ENCODE results near the gene BEAN1. TPM values are rescaled to one million over a fixed set of nuclear protein-coding genes. Genes with fewer than 3 reads are reported as not detected.

The BEAN1 gene
- total RNA-seq, 1 experiment from 2014 or later: 0.61 TPM

DNA sequence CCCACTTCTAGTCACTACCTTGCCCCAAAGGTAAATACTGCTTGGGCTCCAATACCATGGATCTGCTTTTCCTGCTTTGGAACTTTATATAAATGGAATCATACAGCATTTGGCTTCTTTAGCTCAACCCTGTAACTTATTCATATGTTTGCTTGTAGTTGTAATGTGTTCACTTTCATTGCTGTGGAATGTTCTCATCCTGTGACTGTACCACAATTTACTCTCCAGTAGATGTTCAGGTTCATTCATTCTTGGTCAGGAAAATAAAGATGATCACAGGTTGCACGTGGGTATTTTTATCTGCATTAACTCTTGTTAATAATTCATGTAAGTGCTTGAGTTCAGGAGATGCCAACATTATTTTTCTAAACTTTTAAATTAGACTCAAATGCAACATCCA is 6.7 kb upstream of the BEAN1 start:
- ChIA-PET CTCF (no interaction called here), RAD21 (ENCODE audit: low non-redundant PET in 1 of 2, low total read pairs in 2 of 2, uncharacterized antibody in 2 of 2, unreplicated experiment in 2 of 2) (no interaction called here), POLR2A (no interaction called here)
- Histone ChIP-seq H3K36me3 (ENCODE audit: control insufficient read depth in 1 of 2, insufficient read depth in 2 of 2, low read length in 2 of 2) (no peaks in the 10 kb centered on the region), H2AFZ (ENCODE audit: low read depth, low read length, poor library complexity, severe bottlenecking) (no peak overlapping the region), H3K4me3 (replicated peaks in 1 of 2; ENCODE audit: low read depth in 1 of 2, low read length in 2 of 2) (no peak overlapping the region), H3K4me2 (ENCODE audit: low read length) (no peak overlapping the region), H3K27ac (ENCODE audit: low read depth, low read length) (no peak overlapping the region), H3K9me3 (ENCODE audit: control insufficient read depth in 1 of 2, insufficient read depth in 1 of 2, low read depth in 1 of 2, low read length in 2 of 2) (no peaks in the 10 kb centered on the region), H4K20me1 (ENCODE audit: insufficient read depth) (no peaks in the 10 kb centered on the region), H3K27me3 (ENCODE audit: insufficient read depth, low read length) (no peaks in the 10 kb centered on the region), H3K9me2 (ENCODE audit: insufficient read depth) (no peaks in the 10 kb centered on the region), H3K79me2 (ENCODE audit: insufficient read depth, low read length) (no peaks in the 10 kb centered on the region), H3K9ac (ENCODE audit: low read length) (no peak overlapping the region), H3K4me1 (ENCODE audit: control insufficient read depth in 1 of 2, insufficient read depth in 2 of 2, low read length in 2 of 2) (peaks cover 0 to 7% of the 10 kb centered on the region in 2 experiments; a peak in 1 of 4 replicates)
- DNase-seq (ENCODE audit: low read depth, low spot score) (no peak), ATAC-seq (no peak)
- intact Hi-C loops (cut with micrococcal nuclease): no loop called here
- TF ChIP-seq ELF1 (IDR thresholded peaks at IDR 0.05; ENCODE audit: borderline replicate concordance, low read depth) (no peak), EGR1 (IDR thresholded peaks at IDR 0.05; ENCODE audit: low read depth) (no peak), POLR2AphosphoS5 (IDR thresholded peaks at IDR 0.05; ENCODE audit: low read depth, low read length) (no peak), JUND (IDR thresholded peaks at IDR 0.05) (no peak), SP1 (IDR thresholded peaks at IDR 0.05; ENCODE audit: low read depth) (no peak), CEBPB (IDR thresholded peaks at IDR 0.05; ENCODE audit: low read depth) (no peak), YY1 (IDR thresholded peaks at IDR 0.05; ENCODE audit: extremely low read depth, insufficient replicate concordance, low read depth, low read length) (no peak), POLR2A (IDR thresholded peaks at IDR 0.05; ENCODE audit: borderline replicate concordance, extremely low read depth, insufficient read depth, insufficient read length) (no peak), ZFX (IDR thresholded peaks at IDR 0.05) (no peak), EZH2 (IDR thresholded peaks at IDR 0.05) (no peak), CBX3 (IDR thresholded peaks at IDR 0.05; ENCODE audit: low read depth) (no peak), SRF (IDR thresholded peaks at IDR 0.05; ENCODE audit: low read depth) (no peak)
- TF ChIP-seq, protein P1, sequence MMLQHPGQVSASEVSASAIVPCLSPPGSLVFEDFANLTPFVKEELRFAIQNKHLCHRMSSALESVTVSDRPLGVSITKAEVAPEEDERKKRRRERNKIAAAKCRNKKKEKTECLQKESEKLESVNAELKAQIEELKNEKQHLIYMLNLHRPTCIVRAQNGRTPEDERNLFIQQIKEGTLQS (IDR thresholded peaks at IDR 0.05): no peak
- no TSS peak for BruUV-seq (replicated peaks)

DNA sequence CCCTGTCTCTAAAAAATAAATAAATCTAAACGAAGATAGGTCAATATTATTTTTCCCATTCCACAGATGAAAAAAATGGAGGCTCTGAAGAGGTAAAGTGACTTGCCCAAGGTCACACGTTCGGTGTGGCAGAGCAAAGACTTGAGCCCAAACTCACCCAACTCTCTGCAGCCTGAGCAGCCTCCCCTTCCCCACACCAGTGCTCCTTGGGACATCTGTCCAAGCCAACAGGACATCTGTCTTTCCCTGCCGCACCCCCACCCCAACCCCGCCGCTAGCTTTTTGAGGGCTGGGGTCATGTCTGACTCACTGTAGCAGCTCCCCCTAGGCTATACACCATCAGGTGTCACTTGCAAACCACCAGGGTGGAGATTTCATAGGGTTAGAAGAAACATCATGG is 5.2 kb upstream of the BEAN1 start:
- no peaks in the 10 kb centered on the region for H3K79me2 ChIP-seq (ENCODE audit: insufficient read depth, low read length)
- BruUV-seq (replicated peaks): no TSS peak
- no peaks in the 10 kb centered on the region for H3K36me3 ChIP-seq (ENCODE audit: control insufficient read depth in 1 of 2, insufficient read depth in 2 of 2, low read length in 2 of 2)
- ATAC-seq (no peak), DNase-seq (ENCODE audit: low read depth, low spot score) (no peak)
- H3K4me3 ChIP-seq (replicated peaks in 1 of 2; ENCODE audit: low read depth in 1 of 2, low read length in 2 of 2): no peak overlapping the region
- CTCF ChIA-PET: interaction anchor here (1.0 kb wide), 1 partner anchor 15 kb away, joined by 3 read pairs; no protein-coding TSS in a partner anchor
- intact Hi-C loops (cut with micrococcal nuclease): no loop called here
- no peaks in the 10 kb centered on the region for H4K20me1 ChIP-seq (ENCODE audit: insufficient read depth)
- RAD21 ChIA-PET (ENCODE audit: low non-redundant PET in 1 of 2, low total read pairs in 2 of 2, uncharacterized antibody in 2 of 2, unreplicated experiment in 2 of 2): no interaction called here
- POLR2A ChIA-PET: no interaction called here
- H3K9me2 ChIP-seq (ENCODE audit: insufficient read depth): no peaks in the 10 kb centered on the region
- peaks cover 0 to 8% of the 10 kb centered on the region in 2 experiments; a peak in 1 of 4 replicates for H3K4me1 ChIP-seq (ENCODE audit: control insufficient read depth in 1 of 2, insufficient read depth in 2 of 2, low read length in 2 of 2)
- TF ChIP-seq CBX3 (IDR thresholded peaks at IDR 0.05; ENCODE audit: low read depth): no peak
- H3K27ac ChIP-seq (ENCODE audit: low read depth, low read length): no peak overlapping the region
- H2AFZ ChIP-seq (ENCODE audit: low read depth, low read length, poor library complexity, severe bottlenecking): no peak overlapping the region
- no peaks in the 10 kb centered on the region for H3K27me3 ChIP-seq (ENCODE audit: insufficient read depth, low read length)
- no peak overlapping the region for H3K9ac ChIP-seq (ENCODE audit: low read length)
- no peak overlapping the region for H3K4me2 ChIP-seq (ENCODE audit: low read length)
- no peaks in the 10 kb centered on the region for H3K9me3 ChIP-seq (ENCODE audit: control insufficient read depth in 1 of 2, insufficient read depth in 1 of 2, low read depth in 1 of 2, low read length in 2 of 2)

Measured in HCT116 (cell line).